Mesendoderm (in vitro differentiated cells): Measurements from ENCODE around the gene TSPAN31.

Experiments used
- DNase-seq: peaks from one replicate; pipeline ENCODE4 v3.0.0; 2013
- H2AK5ac ChIP-seq: 2 replicates; pipeline ENCODE4 v1.6.1; 2013; ENCODE audit warnings: low read length, inconsistent platforms
- H2BK120ac ChIP-seq: 2 replicates; pipeline ENCODE4 v1.6.1; 2013; ENCODE audit warnings: low read depth, mild to moderate bottlenecking, low read length, moderate library complexity, mixed read lengths
- H2BK15ac ChIP-seq: replicated peaks from 2 replicates; pipeline ENCODE4 v1.6.1; 2013; ENCODE audit warnings: low read depth, mild to moderate bottlenecking, moderate library complexity
- H2BK5ac ChIP-seq: 2 replicates; pipeline ENCODE4 v1.6.1; 2013; ENCODE audit warnings: low read length, inconsistent platforms
- H3K18ac ChIP-seq: 2 replicates; pipeline ENCODE4 v1.6.1; 2013; ENCODE audit warnings: mild to moderate bottlenecking, low read length, mixed read lengths
- H3K23ac ChIP-seq: one replicate; pipeline ENCODE4 v1.6.1; 2013; ENCODE audit warnings: low read length
- H3K27ac ChIP-seq: 2 replicates; pipeline ENCODE4 v1.5.1; 2013; ENCODE audit warnings: low read depth, mild to moderate bottlenecking, inconsistent platforms, low read length, moderate library complexity
- H3K27me3 ChIP-seq: 2 replicates; pipeline ENCODE4 v1.6.1; 2013; ENCODE audit warnings: low read length, control low read depth, mild to moderate bottlenecking, inconsistent platforms; ENCODE audit not compliant: insufficient read depth, poor library complexity
- H3K36me3 ChIP-seq: 2 replicates; pipeline ENCODE4 v1.6.1; 2013; ENCODE audit warnings: low read length, inconsistent platforms; ENCODE audit not compliant: control insufficient read depth, insufficient read depth
- H3K4ac ChIP-seq: one replicate; pipeline ENCODE4 v1.6.1; 2013; ENCODE audit warnings: low read depth, mild to moderate bottlenecking, low read length, moderate library complexity
- H3K4me1 ChIP-seq: 2 replicates; pipeline ENCODE4 v1.6.1; 2013; ENCODE audit warnings: low read depth, low read length, inconsistent platforms; ENCODE audit not compliant: control insufficient read depth
- H3K4me2 ChIP-seq: 2 replicates; pipeline ENCODE4 v1.6.1; 2013; ENCODE audit warnings: low read length
- H3K4me3 ChIP-seq: 2 replicates; pipeline ENCODE4 v1.5.1; 2013; ENCODE audit warnings: mild to moderate bottlenecking, low read length
- H3K56ac ChIP-seq: one replicate; pipeline ENCODE4 v1.6.1; 2013; ENCODE audit warnings: low read length
- H3K79me1 ChIP-seq: 2 replicates; pipeline ENCODE4 v1.6.1; 2013; ENCODE audit warnings: low read length, inconsistent platforms
- H3K79me2 ChIP-seq: 2 replicates; pipeline ENCODE4 v1.6.1; 2013; ENCODE audit warnings: mild to moderate bottlenecking, low read length; ENCODE audit not compliant: control insufficient read depth, insufficient read depth
- H3K9ac ChIP-seq: 2 replicates; pipeline ENCODE4 v1.6.1; 2013; ENCODE audit warnings: low read length, inconsistent platforms
- H4K5ac ChIP-seq: one replicate; pipeline ENCODE4 v1.6.1; 2013; ENCODE audit warnings: low read length
- H4K8ac ChIP-seq: one replicate; pipeline ENCODE4 v1.6.1; 2013; ENCODE audit warnings: low read depth, mild to moderate bottlenecking, control low read depth, low read length, moderate library complexity
- WGBS: extraction: QIAGEN DNeasy Blood & Tissue Kit; methylation state at CpG from one replicate; pipeline ENCODE4 v1.1.7; 2013; ENCODE audit warnings: low lambda C conversion rate, missing lambda C conversion rate; ENCODE audit not compliant: insufficient coverage; ENCODE audit errors: extremely low coverage; 5-methylcytosine and 5-hydroxymethylcytosine counted together

The TSPAN31 gene

DNA sequence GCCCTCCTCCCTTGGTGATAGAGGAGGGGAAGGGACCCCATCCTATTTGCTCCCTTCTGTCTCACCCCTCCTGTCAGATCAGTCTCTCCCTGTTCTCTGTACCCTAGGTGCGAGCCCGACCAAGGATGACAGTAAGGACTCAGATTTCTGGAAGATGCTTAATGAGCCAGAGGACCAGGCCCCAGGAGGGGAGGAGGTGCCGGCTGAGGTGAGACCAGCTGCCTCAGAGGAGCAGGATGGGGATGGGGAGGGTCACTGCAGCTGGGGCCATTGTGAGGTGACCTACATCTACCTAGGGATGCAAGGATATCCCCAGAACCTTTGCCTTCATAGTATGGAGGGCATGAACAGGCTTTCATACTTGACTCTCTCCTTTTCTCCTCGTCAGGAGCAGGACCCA, 28.5 kb upstream of the TSPAN31 start:
- Histone ChIP-seq H3K9ac (no peak overlapping the region), H3K56ac (no peak overlapping the region), H3K4ac (no peak overlapping the region), H2AK5ac (no peak overlapping the region), H3K4me3 (no peak overlapping the region), H3K79me1 (no peaks in the 10 kb centered on the region), H3K4me2 (no peak overlapping the region), H2BK120ac (no peak overlapping the region), H4K8ac (no peak overlapping the region), H3K23ac (no peak overlapping the region), H3K27ac (no peak overlapping the region), H3K18ac (no peak overlapping the region), H3K36me3 (peaks cover 6% of the 10 kb centered on the region), H2BK15ac (no peak overlapping the region), H4K5ac (no peak overlapping the region), H2BK5ac (no peak overlapping the region), H3K79me2 (no peaks in the 10 kb centered on the region), H3K27me3 (no peaks in the 10 kb centered on the region), H3K4me1 (no peaks in the 10 kb centered on the region)
- WGBS, result no CpG with 5 or more reads among the region's 4 CpGs
- DNase-seq, result no peak

GRCh38 chr12:57717131-57717530, 27.7 kb upstream of the TSPAN31 start:
- Histone ChIP-seq H3K79me1 (no peaks in the 10 kb centered on the region), H3K36me3 (peaks cover 6% of the 10 kb centered on the region), H3K27ac (no peak overlapping the region), H2BK120ac (no peak overlapping the region), H3K4me1 (no peaks in the 10 kb centered on the region), H3K56ac (no peak overlapping the region), H3K4ac (no peak overlapping the region), H3K79me2 (no peaks in the 10 kb centered on the region), H3K27me3 (no peaks in the 10 kb centered on the region), H3K4me3 (no peak overlapping the region), H4K8ac (no peak overlapping the region), H3K23ac (no peak overlapping the region), H2AK5ac (no peak overlapping the region), H3K4me2 (no peak overlapping the region), H3K9ac (no peak overlapping the region), H3K18ac (no peak overlapping the region), H2BK15ac (no peak overlapping the region), H2BK5ac (no peak overlapping the region), H4K5ac (no peak overlapping the region)
- no CpG with 5 or more reads among the region's 5 CpGs for WGBS
- no peak for DNase-seq

DNA sequence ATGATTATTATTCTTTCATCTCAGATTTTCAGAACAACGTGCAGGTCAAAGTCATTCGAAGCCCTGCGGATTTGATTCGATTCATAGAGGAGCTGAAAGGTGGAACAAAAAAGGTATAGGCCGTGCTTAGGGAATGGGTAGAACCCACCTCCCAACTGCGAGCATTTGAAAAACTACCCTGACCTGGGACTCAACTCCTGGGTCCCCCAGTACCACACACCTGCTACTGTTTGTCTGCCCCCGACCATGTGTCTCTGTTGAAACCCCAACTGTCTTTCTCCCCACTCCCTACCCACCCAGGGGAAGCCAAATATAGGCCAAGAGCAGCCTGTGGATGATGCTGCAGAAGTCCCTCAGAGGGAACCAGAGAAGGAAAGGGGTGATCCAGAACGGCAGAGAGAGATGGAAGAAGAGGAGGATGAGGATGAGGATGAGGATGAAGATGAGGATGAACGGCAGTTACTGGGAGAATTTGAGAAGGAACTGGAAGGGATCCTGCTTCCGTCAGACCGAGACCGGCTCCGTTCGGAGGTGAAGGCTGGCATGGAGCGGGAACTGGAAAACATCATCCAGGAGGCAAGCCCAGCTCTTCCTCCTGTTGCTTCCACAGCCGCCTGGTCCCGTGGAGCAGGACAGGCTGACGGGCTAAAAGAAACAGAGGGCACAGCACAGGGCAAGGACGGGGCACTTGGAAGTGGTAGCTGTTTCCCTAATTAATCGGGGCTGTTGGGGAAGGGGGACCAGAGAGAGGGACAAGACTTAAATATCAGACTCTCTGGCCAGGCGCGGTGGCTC, 26.8 kb upstream of the TSPAN31 start:
- Histone ChIP-seq H2BK15ac (no peak overlapping the region), H3K79me1 (no peaks in the 10 kb centered on the region), H4K8ac (no peak overlapping the region), H3K23ac (no peak overlapping the region), H3K36me3 (peaks cover 6% of the 10 kb centered on the region), H2AK5ac (no peak overlapping the region), H3K79me2 (no peaks in the 10 kb centered on the region), H2BK120ac (no peak overlapping the region), H3K4me3 (no peak overlapping the region), H3K27me3 (no peaks in the 10 kb centered on the region), H3K9ac (no peak overlapping the region), H3K56ac (no peak overlapping the region), H3K4ac (no peak overlapping the region), H3K18ac (no peak overlapping the region), H3K27ac (no peak overlapping the region), H3K4me1 (no peaks in the 10 kb centered on the region), H4K5ac (no peak overlapping the region), H3K4me2 (no peak overlapping the region), H2BK5ac (no peak overlapping the region)
- WGBS, result 100% methylated on average over 2 of the region's 22 CpGs
- DNase-seq, result no peak

GRCh38 chr12:57718641-57719528, 26.0 kb upstream of the TSPAN31 start:
- H3K4me3 ChIP-seq, result no peak overlapping the region
- peaks cover 6% of the 10 kb centered on the region for H3K36me3 ChIP-seq
- no peak for DNase-seq
- H3K9ac ChIP-seq, result no peak overlapping the region
- no peak overlapping the region for H4K5ac ChIP-seq
- no peak overlapping the region for H2BK5ac ChIP-seq
- no peak overlapping the region for H3K27ac ChIP-seq
- no peak overlapping the region for H3K18ac ChIP-seq
- H4K8ac ChIP-seq, result no peak overlapping the region
- H3K79me2 ChIP-seq, result no peaks in the 10 kb centered on the region
- H3K4ac ChIP-seq, result no peak overlapping the region
- no peaks in the 10 kb centered on the region for H3K27me3 ChIP-seq
- no CpG with 5 or more reads among the region's 15 CpGs for WGBS
- H2BK120ac ChIP-seq, result no peak overlapping the region
- H3K4me1 ChIP-seq, result no peaks in the 10 kb centered on the region
- no peaks in the 10 kb centered on the region for H3K79me1 ChIP-seq
- no peak overlapping the region for H3K23ac ChIP-seq
- H3K4me2 ChIP-seq, result no peak overlapping the region
- no peak overlapping the region for H3K56ac ChIP-seq
- no peak overlapping the region for H2BK15ac ChIP-seq
- no peak overlapping the region for H2AK5ac ChIP-seq

DNA sequence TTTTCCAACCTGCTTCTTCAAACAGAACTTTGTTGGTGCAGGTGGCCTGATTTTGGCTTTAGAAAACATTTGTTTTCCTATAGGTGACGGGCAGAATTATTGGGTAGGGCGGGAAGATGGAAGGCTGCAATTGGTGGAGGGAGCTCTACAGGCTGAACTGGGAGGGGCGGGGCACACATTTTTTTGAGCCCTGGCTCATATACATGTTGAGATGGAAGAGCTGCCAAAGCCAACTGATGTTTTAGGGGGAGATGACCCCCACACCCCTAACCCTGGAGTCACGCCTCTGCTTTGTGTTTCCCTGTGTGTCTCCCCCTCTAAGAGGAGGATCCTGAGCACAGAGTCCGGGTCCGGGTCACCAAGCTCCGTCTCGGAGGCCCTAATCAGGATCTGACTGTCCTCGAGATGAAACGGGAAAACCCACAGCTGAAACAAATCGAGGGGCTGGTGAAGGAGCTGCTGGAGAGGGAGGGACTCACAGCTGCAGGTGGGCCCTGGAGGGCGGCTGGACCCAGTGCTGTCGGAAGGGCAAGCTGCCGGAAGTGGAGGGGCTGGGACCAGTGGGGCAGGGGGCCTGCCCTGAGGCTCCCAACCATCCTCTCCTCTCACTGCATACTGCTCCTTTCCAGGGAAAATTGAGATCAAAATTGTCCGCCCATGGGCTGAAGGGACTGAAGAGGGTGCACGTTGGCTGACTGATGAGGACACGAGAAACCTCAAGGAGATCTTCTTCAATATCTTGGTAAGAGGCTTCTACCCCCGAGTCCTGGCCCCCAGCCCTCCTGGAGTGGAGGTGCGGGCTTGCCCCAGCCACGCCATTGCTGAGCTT, 24.8 kb upstream of the TSPAN31 start:
- H3K9ac ChIP-seq, result no peak overlapping the region
- H3K27ac ChIP-seq, result no peak overlapping the region
- H3K18ac ChIP-seq, result no peak overlapping the region
- H3K4me3 ChIP-seq, result no peak overlapping the region
- H4K5ac ChIP-seq, result no peak overlapping the region
- no peak overlapping the region for H4K8ac ChIP-seq
- no peaks in the 10 kb centered on the region for H3K79me2 ChIP-seq
- no peak overlapping the region for H2BK120ac ChIP-seq
- no peaks in the 10 kb centered on the region for H3K27me3 ChIP-seq
- no peak overlapping the region for H3K23ac ChIP-seq
- H3K4ac ChIP-seq, result no peak overlapping the region
- H3K4me2 ChIP-seq, result no peak overlapping the region
- WGBS, result no CpG with 5 or more reads among the region's 20 CpGs
- no peaks in the 10 kb centered on the region for H3K4me1 ChIP-seq
- H3K36me3 ChIP-seq, result peaks cover 6% of the 10 kb centered on the region
- no peak for DNase-seq
- H3K79me1 ChIP-seq, result no peaks in the 10 kb centered on the region
- H2BK15ac ChIP-seq, result no peak overlapping the region
- H3K56ac ChIP-seq, result no peak overlapping the region
- no peak overlapping the region for H2BK5ac ChIP-seq
- H2AK5ac ChIP-seq, result no peak overlapping the region
